HepG2 (cell line): Measurements from ENCODE around the gene SSH3. TPM values are rescaled to one million over a fixed set of nuclear protein-coding genes. Genes with fewer than 3 reads are reported as not detected.

ENCODE experiments used
- ARHGAP35 ChIP-seq: sonication (generic); formaldehyde crosslinking; IDR thresholded peaks from 2 replicates; pipeline ENCODE4 v1.9.0; 2022; ENCODE audit warnings: mild to moderate bottlenecking, inconsistent platforms, moderate library complexity, missing genetic modification reagents, borderline replicate concordance
- HNF4G ChIP-seq, 2 experiments: sonication (generic) in 1 of 2; formaldehyde crosslinking in 1 of 2; IDR thresholded peaks; 2 replicates each; pipeline versions ENCODE4 v1.4.0 to v1.6.1; 2011 to 2020; ENCODE audit warnings: borderline replicate concordance in 2 of 2, low read depth in 2 of 2, mild to moderate bottlenecking in 2 of 2, low read length in 1 of 2, missing genetic modification reagents in 1 of 2, moderate library complexity in 1 of 2
- IKZF1 ChIP-seq: fragments of 450-650 bp; IDR thresholded peaks from 2 replicates; pipeline ENCODE4 v1.7.1; 2016
- KDM5A ChIP-seq: fragments of 200-600 bp; sonication (generic); IDR thresholded peaks from 2 replicates; pipeline ENCODE4 v1.7.0; 2018; ENCODE audit warnings: antibody characterized with exemption, mild to moderate bottlenecking, low read length, borderline replicate concordance
- MEF2D ChIP-seq: sonication (generic); formaldehyde crosslinking; IDR thresholded peaks from 2 replicates; pipeline ENCODE4 v1.5.1; 2020; ENCODE audit warnings: mild to moderate bottlenecking, missing genetic modification reagents
- MEIS2 ChIP-seq: sonication (generic); formaldehyde crosslinking; IDR thresholded peaks from 2 replicates; pipeline ENCODE4 v1.9.0; 2021; ENCODE audit warnings: mild to moderate bottlenecking, missing genetic modification reagents
- RFXAP ChIP-seq: sonication (generic); formaldehyde crosslinking; IDR thresholded peaks from 2 replicates; pipeline ENCODE4 v1.4.0; 2020; ENCODE audit warnings: missing genetic modification reagents, borderline replicate concordance
- SAP130 ChIP-seq: IDR thresholded peaks from 2 replicates; pipeline ENCODE4 v1.6.1; 2016; ENCODE audit warnings: low read depth
- ZBTB25 ChIP-seq: IDR thresholded peaks from 2 replicates; pipeline ENCODE4 v1.6.1; 2018; ENCODE audit warnings: missing genetic modification reagents
- ZNF614 ChIP-seq: IDR thresholded peaks from 2 replicates; pipeline ENCODE4 v1.6.1; 2018; ENCODE audit warnings: missing biosample characterization, missing genetic modification reagents, inconsistent platforms, borderline replicate concordance
- ZNF746 ChIP-seq: sonication (generic); formaldehyde crosslinking; IDR thresholded peaks from 2 replicates; pipeline ENCODE4 v1.8.0; 2022; ENCODE audit warnings: mild to moderate bottlenecking, missing genetic modification reagents
- ZNF775 ChIP-seq: sonication (generic); formaldehyde crosslinking; IDR thresholded peaks from 2 replicates; pipeline ENCODE4 v1.4.0; 2020; ENCODE audit warnings: missing genetic modification reagents, mild to moderate bottlenecking, moderate library complexity, borderline replicate concordance
- ZNF776 ChIP-seq: sonication (generic); formaldehyde crosslinking; IDR thresholded peaks from 2 replicates; pipeline ENCODE4 v1.4.0; 2020; ENCODE audit warnings: mild to moderate bottlenecking, missing genetic modification reagents
- polyA plus RNA-seq, 8 experiments: library from polyadenylated mRNA; depleted of rRNA in 3 of 8; stranded (reverse) in 7 of 8; unstranded in 1 of 8; fragments of >200 nt; fragmentation: Illumina TruSeq in 4 of 8; extraction: Trizol in 4 of 8; gene quantifications; 2 replicates each; pipeline versions ENCODE4 v1.2.1 to v1.2.3, GENCODE V29; 2011 to 2016; ENCODE audit warnings: low read depth in 4 of 8, missing spikeins in 1 of 8, mixed read lengths in 1 of 8; ENCODE audit not compliant: insufficient read depth in 1 of 8
- total RNA-seq, 5 experiments: library from RNA; depleted of rRNA; stranded (reverse); fragments of >200 nt; fragmentation: Illumina TruSeq; extraction: Trizol; gene quantifications; 2 replicates each; pipeline ENCODE4 v1.2.3, GENCODE V29; 2016; ENCODE audit warnings: low read depth in 1 of 5
- TF ChIP-seq, protein P1 (sequence below): sonication (generic); formaldehyde crosslinking; IDR thresholded peaks from 2 replicates; pipeline ENCODE4 v1.4.0; 2020; ENCODE audit warnings: missing genetic modification reagents, mild to moderate bottlenecking, borderline replicate concordance
- TF ChIP-seq, protein P2 (sequence below): sonication (generic); formaldehyde crosslinking; IDR thresholded peaks from 2 replicates; pipeline ENCODE4 v1.8.1; 2023; ENCODE audit warnings: mild to moderate bottlenecking, inconsistent platforms, moderate library complexity, missing genetic modification reagents, borderline replicate concordance
- TF ChIP-seq, protein P3 (sequence below): sonication (generic); IDR thresholded peaks from 2 replicates; pipeline ENCODE4 v1.6.1; 2016; ENCODE audit warnings: low read depth, borderline replicate concordance
- TF ChIP-seq, protein P4 (sequence below): sonication (generic); formaldehyde crosslinking; IDR thresholded peaks from 2 replicates; pipeline ENCODE4 v1.9.0; 2022; ENCODE audit warnings: low read depth, missing genetic modification reagents

The SSH3 gene
- total and polyA plus RNA-seq, 2 of the 13 experiments (the other 11 are each of a cell fraction or from before 2014, with no cell fraction given) = 12.4 to 18.8 TPM

GRCh38 chr11:67353317-67354074, 50.2 kb downstream of the SSH3 start, which contains the start of gene POLD4 (continued):
- TF ChIP-seq, protein P1, sequence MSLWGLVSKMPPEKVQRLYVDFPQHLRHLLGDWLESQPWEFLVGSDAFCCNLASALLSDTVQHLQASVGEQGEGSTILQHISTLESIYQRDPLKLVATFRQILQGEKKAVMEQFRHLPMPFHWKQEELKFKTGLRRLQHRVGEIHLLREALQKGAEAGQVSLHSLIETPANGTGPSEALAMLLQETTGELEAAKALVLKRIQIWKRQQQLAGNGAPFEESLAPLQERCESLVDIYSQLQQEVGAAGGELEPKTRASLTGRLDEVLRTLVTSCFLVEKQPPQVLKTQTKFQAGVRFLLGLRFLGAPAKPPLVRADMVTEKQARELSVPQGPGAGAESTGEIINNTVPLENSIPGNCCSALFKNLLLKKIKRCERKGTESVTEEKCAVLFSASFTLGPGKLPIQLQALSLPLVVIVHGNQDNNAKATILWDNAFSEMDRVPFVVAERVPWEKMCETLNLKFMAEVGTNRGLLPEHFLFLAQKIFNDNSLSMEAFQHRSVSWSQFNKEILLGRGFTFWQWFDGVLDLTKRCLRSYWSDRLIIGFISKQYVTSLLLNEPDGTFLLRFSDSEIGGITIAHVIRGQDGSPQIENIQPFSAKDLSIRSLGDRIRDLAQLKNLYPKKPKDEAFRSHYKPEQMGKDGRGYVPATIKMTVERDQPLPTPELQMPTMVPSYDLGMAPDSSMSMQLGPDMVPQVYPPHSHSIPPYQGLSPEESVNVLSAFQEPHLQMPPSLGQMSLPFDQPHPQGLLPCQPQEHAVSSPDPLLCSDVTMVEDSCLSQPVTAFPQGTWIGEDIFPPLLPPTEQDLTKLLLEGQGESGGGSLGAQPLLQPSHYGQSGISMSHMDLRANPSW = no peak
- TF ChIP-seq MEIS2 (CRISPR knock-in tag) = 0 out of 2 replicates have a peak, but pooled peaks have one; percentile 64
- TF ChIP-seq ZNF746 (CRISPR knock-in tag) = peak; percentile 70; the same call in 1 of the 2 replicates
- TF ChIP-seq ZNF775 (CRISPR knock-in tag) = no peak
- TF ChIP-seq ARHGAP35 (CRISPR knock-in tag) = peak; percentile 52; the same call in 1 of the 2 replicates
- TF ChIP-seq IKZF1 = no peak
- TF ChIP-seq, protein P2, sequence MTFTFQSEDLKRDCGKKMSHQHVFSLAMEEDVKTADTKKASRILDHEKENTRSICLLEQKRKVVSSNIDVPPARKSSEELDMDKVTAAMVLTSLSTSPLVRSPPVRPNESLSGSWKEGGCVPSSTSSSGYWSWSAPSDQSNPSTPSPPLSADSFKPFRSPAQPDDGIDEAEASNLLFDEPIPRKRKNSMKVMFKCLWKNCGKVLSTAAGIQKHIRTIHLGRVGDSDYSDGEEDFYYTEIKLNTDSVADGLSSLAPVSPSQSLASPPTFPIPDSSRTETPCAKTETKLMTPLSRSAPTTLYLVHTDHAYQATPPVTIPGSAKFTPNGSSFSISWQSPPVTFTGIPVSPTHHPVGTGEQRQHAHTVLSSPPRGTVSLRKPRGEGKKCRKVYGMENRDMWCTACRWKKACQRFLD = no peak; the same call in 1 of the 2 replicates
- 0 out of 2 replicates have a peak, but pooled peaks have one; percentile 62 for TF ChIP-seq ZBTB25 (CRISPR knock-in tag)
- TF ChIP-seq MEF2D = peak; percentile 53; the same call in 1 of the 2 replicates
- peak; percentile 56; the same call in 1 of the 2 replicates for TF ChIP-seq ZNF776 (CRISPR knock-in tag)
- TF ChIP-seq RFXAP (CRISPR knock-in tag) = peak; percentile 69; the same call in 1 of the 2 replicates
- TF ChIP-seq KDM5A = peak; percentile 80; the same call in 1 of the 2 replicates
- TF ChIP-seq, protein P3, sequence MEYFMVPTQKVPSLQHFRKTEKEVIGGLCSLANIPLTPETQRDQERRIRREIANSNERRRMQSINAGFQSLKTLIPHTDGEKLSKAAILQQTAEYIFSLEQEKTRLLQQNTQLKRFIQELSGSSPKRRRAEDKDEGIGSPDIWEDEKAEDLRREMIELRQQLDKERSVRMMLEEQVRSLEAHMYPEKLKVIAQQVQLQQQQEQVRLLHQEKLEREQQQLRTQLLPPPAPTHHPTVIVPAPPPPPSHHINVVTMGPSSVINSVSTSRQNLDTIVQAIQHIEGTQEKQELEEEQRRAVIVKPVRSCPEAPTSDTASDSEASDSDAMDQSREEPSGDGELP = peak; percentile 93
- 0 out of 2 replicates have a peak, but pooled peaks have one; percentile 35 for TF ChIP-seq ZNF614 (CRISPR knock-in tag)
- TF ChIP-seq HNF4G (IDR thresholded peaks at IDR 0.05; ENCODE audit: borderline replicate concordance, low read depth, low read length) = no peak
- no peak for TF ChIP-seq HNF4G (CRISPR knock-in tag; IDR thresholded peaks at IDR 0.05; ENCODE audit: borderline replicate concordance, low read depth)
- TF ChIP-seq, protein P4, sequence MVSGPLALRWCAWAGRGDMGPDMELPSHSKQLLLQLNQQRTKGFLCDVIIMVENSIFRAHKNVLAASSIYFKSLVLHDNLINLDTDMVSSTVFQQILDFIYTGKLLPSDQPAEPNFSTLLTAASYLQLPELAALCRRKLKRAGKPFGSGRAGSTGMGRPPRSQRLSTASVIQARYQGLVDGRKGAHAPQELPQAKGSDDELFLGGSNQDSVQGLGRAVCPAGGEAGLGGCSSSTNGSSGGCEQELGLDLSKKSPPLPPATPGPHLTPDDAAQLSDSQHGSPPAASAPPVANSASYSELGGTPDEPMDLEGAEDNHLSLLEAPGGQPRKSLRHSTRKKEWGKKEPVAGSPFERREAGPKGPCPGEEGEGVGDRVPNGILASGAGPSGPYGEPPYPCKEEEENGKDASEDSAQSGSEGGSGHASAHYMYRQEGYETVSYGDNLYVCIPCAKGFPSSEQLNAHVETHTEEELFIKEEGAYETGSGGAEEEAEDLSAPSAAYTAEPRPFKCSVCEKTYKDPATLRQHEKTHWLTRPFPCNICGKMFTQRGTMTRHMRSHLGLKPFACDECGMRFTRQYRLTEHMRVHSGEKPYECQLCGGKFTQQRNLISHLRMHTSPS (CRISPR knock-in tag) = peak; percentile 80; the same call in 1 of the 2 replicates
- TF ChIP-seq SAP130 (CRISPR knock-in tag) = peak; percentile 79
